Measurements from ENCODE around the gene OR5B21.

Gene OR5B21

GRCh38 chr11:58526721-58527120 lies 18.8 kb upstream of the OR5B21 start:
- Mint-ChIP-seq H3K27me3 (ENCODE audit: low read depth, poor library complexity) (no peaks in the 10 kb centered on the region), H3K9me3 (peaks cover 6% of the 10 kb centered on the region), H3K27ac (no peak overlapping the region), H3K36me3 (ENCODE audit: low read depth) (peaks cover 30% of the 10 kb centered on the region), H3K4me3 (no peak overlapping the region), H3K4me1 (peaks cover 9% of the 10 kb centered on the region)
- no peak for TF ChIP-seq CTCF (IDR thresholded peaks at IDR 0.05)
- DNase-seq: no peak

- H3K4me1 Mint-ChIP-seq: peaks cover 9% of the 10 kb centered on the region
- H3K27ac Mint-ChIP-seq: no peak overlapping the region
- H3K36me3 Mint-ChIP-seq (ENCODE audit: low read depth): peaks cover 18% of the 10 kb centered on the region
- no peak overlapping the region for H3K4me3 Mint-ChIP-seq
- peaks cover 3% of the 10 kb centered on the region for H3K27me3 Mint-ChIP-seq (ENCODE audit: low read depth, poor library complexity)
- DNase-seq: no peak
- H3K9me3 Mint-ChIP-seq: no peaks in the 10 kb centered on the region
- TF ChIP-seq CTCF (IDR thresholded peaks at IDR 0.05): no peak
These were observed 17.2 kb upstream of the OR5B21 start for GRCh38 chr11:58525037-58525614.

- Mint-ChIP-seq H3K4me3 (peak overlapping the region; percentile 78), H3K27ac (no peak overlapping the region), H3K27me3 (ENCODE audit: low read depth, poor library complexity) (peaks cover 7% of the 10 kb centered on the region), H3K4me1 (peaks cover 9% of the 10 kb centered on the region), H3K9me3 (no peaks in the 10 kb centered on the region), H3K36me3 (ENCODE audit: low read depth) (peaks cover 14% of the 10 kb centered on the region)
- TF ChIP-seq CTCF (IDR thresholded peaks at IDR 0.05): peak; percentile 73
- DNase-seq: peak; percentile 63
These were observed 16.5 kb upstream of the OR5B21 start for GRCh38 chr11:58524232-58525036.

- Mint-ChIP-seq H3K36me3 (ENCODE audit: low read depth) (no peaks in the 10 kb centered on the region), H3K27me3 (ENCODE audit: low read depth, poor library complexity) (peaks cover 27% of the 10 kb centered on the region), H3K27ac (no peak overlapping the region), H3K4me1 (no peaks in the 10 kb centered on the region), H3K9me3 (no peaks in the 10 kb centered on the region), H3K4me3 (no peak overlapping the region)
- DNase-seq: peak; percentile 47
- TF ChIP-seq CTCF (IDR thresholded peaks at IDR 0.05): peak; percentile 65
These were observed 6.0 kb upstream of the OR5B21 start for GRCh38 chr11:58513747-58514367.

- Mint-ChIP-seq H3K4me3 (no peak overlapping the region), H3K4me1 (no peaks in the 10 kb centered on the region), H3K27ac (no peak overlapping the region), H3K36me3 (ENCODE audit: low read depth) (no peaks in the 10 kb centered on the region), H3K27me3 (ENCODE audit: low read depth, poor library complexity) (peaks cover 21% of the 10 kb centered on the region), H3K9me3 (no peaks in the 10 kb centered on the region)
- DNase-seq: no peak
- TF ChIP-seq CTCF (IDR thresholded peaks at IDR 0.05): no peak
These were observed 3.7 kb upstream of the OR5B21 start for GRCh38 chr11:58511636-58512035.

All from nephron progenitor cell (in vitro differentiated cells).